Astrocyte of the cerebellum (primary cell): ENCODE measurements around the gene FUOM.

ENCODE experiments used
- DNase-seq: peaks from one replicate; pipeline ENCODE4 v3.0.0-alpha.2; 2011; ENCODE audit warnings: low read depth
- H3K4me3 ChIP-seq: 2 replicates; pipeline ENCODE4 v1.5.1; 2011; ENCODE audit warnings: mild to moderate bottlenecking, low read depth, low read length, moderate library complexity
- CTCF ChIP-seq: IDR thresholded peaks from 2 replicates; pipeline ENCODE4 v1.5.1; 2012; ENCODE audit warnings: low read length, low read depth, moderate library complexity, mild to moderate bottlenecking; ENCODE audit errors: missing control alignments
- in situ Hi-C: cut with HindIII; loops from 2 replicates; pipeline ENCODE4 v1.10.0; 2017; ENCODE audit warnings: low sequenced_read_pairs

Gene FUOM

GRCh38 chr10:133307776-133308420 is 49.9 kb downstream of the FUOM start:
- peak; percentile 20 for DNase-seq
- TF ChIP-seq CTCF = peak; percentile 76
- in situ Hi-C loops = no loop called here
- H3K4me3 ChIP-seq = peak overlapping the region; percentile 76

- no peak for TF ChIP-seq CTCF
- no peak overlapping the region for H3K4me3 ChIP-seq
- in situ Hi-C loops = no loop called here
- no peak for DNase-seq
These were observed 50.9 kb downstream of the FUOM start for GRCh38 chr10:133306941-133307379.

- TF ChIP-seq CTCF = no peak
- in situ Hi-C loops = no loop called here
- no peak overlapping the region for H3K4me3 ChIP-seq
- DNase-seq = no peak
These were observed 51.7 kb downstream of the FUOM start for GRCh38 chr10:133306097-133306476.
